AG10803 (cell line): ENCODE data around the gene TRUB2.
A peak's percentile ranks its signal among the peaks of the same experiment; 100 is the strongest.

Experiments
- DNase-seq: peaks from one replicate; pipeline ENCODE4 v3.0.0; 2010; ENCODE audit warnings: low read depth
- H3K4me3 ChIP-seq: 2 replicates; pipeline ENCODE4 v1.5.1; 2011; ENCODE audit warnings: mild to moderate bottlenecking, low read length, control low read depth
- CTCF ChIP-seq: conservative IDR thresholded peaks from 2 replicates; pipeline ENCODE4 v1.5.1; 2011; ENCODE audit warnings: mild to moderate bottlenecking, low read length, control low read depth, inconsistent platforms

TRUB2 gene

GRCh38 chr9:128297221-128297773 lies 24.9 kb downstream of the TRUB2 start:
- no peak for DNase-seq
- no peak for TF ChIP-seq CTCF
- H3K4me3 ChIP-seq: no peak overlapping the region

- no peak overlapping the region for H3K4me3 ChIP-seq
- TF ChIP-seq CTCF: no peak
- DNase-seq: no peak
Observed at GRCh38 chr9:128296340-128297220, 25.7 kb downstream of the TRUB2 start.

- no peak for DNase-seq
- TF ChIP-seq CTCF: no peak
- H3K4me3 ChIP-seq: no peak overlapping the region
Observed at GRCh38 chr9:128294142-128294541, 28.1 kb downstream of the TRUB2 start.

- DNase-seq: no peak
- H3K4me3 ChIP-seq: no peak overlapping the region
- no peak for TF ChIP-seq CTCF
Observed at GRCh38 chr9:128293091-128293490, 29.2 kb downstream of the TRUB2 start.

GRCh38 chr9:128292009-128292408 lies 30.2 kb downstream of the TRUB2 start:
- DNase-seq: no peak
- TF ChIP-seq CTCF: no peak
- H3K4me3 ChIP-seq: no peak overlapping the region

GRCh38 chr9:128288273-128289004 lies 33.8 kb downstream of the TRUB2 start:
- H3K4me3 ChIP-seq: no peak overlapping the region
- DNase-seq: no peak
- no peak for TF ChIP-seq CTCF

- no peak for TF ChIP-seq CTCF
- H3K4me3 ChIP-seq: no peak overlapping the region
- peak; percentile 36 for DNase-seq
Observed at GRCh38 chr9:128286440-128286839, 35.8 kb downstream of the TRUB2 start.
